ENCODE measurements around the gene CEND1. TPM values are rescaled to one million over a fixed set of nuclear protein-coding genes. Genes with fewer than 3 reads are reported as not detected.

Gene CEND1
- total RNA-seq, 1 experiment from 2014 or later = 0.81 TPM

DNA sequence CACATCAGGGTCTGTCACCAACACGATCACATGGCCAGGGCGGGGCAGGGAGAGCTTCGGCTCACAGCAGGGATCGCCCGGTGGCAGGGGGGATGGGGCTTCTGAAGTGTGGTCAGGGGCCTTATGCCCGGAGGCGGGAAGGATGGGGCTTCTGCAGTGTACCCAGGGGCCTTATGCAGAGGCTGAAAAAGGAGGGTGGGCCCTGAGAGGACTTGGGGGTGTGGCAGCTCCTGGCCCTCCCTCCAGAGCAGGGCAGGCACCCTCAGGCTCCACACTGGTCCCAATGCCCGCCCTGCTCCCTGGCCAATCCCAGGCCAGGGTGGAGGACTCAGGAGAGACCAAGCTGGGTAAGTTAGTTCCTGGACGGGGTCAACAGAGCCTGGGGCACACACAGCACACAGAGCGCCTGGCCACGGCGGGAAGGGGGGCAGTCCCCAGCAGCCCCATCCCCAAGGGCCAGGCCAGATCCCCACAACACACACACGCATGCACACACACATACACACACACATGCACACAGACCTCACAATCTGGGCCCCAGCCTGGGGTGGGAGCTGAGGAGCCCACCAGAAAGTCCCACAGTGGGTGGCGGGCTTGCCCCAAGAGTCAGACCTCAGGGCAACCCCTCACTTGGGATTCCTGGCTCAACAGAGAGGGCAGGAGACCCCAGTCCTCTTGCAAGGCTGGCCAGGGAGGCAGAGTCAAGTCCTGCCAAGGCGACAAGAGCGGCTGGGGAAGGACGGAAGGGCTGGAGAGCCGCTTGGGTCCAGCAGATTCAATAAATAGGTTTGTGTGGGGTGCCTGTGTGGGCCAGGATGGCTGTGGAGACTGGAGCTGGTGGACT is 1.1 kb upstream of the CEND1 start:
- Histone ChIP-seq H3K9ac (ENCODE audit: extremely low read depth, insufficient read length, low read length) (no peak overlapping the region), H2BK5ac (ENCODE audit: insufficient read length, low read length) (no peak overlapping the region), H4K5ac (ENCODE audit: insufficient read length, low read depth, low read length) (no peak overlapping the region), H2AK5ac (ENCODE audit: insufficient read length, low read length) (no peak overlapping the region), H2BK120ac (ENCODE audit: low read depth, low read length, poor library complexity, severe bottlenecking) (no peak overlapping the region), H3K23ac (ENCODE audit: insufficient read length, low read depth, low read length) (no peak overlapping the region), H3K14ac (ENCODE audit: insufficient read depth, low read length) (no peak overlapping the region; the same call in 1 of the 2 replicates), H3K23me2 (ENCODE audit: insufficient read length, low read depth, low read length, poor library complexity, severe bottlenecking) (peaks cover 4% of the 10 kb centered on the region), H2BK15ac (ENCODE audit: low read depth, low read length) (no peak overlapping the region), H3K79me1 (ENCODE audit: insufficient read depth, low read depth, low read length, poor library complexity, severe bottlenecking) (no peaks in the 10 kb centered on the region), H4K8ac (replicated peaks; ENCODE audit: insufficient read length, low read depth, low read length) (no peak overlapping the region), H3K56ac (ENCODE audit: insufficient read length, low read depth, low read length) (no peak overlapping the region), H3K18ac (ENCODE audit: insufficient read length, low read depth, low read length) (no peak overlapping the region), H3K4ac (ENCODE audit: low read depth, low read length) (no peak overlapping the region), H2BK20ac (ENCODE audit: low read depth, low read length, poor library complexity, severe bottlenecking) (no peak overlapping the region), H3K4me2 (ENCODE audit: insufficient read depth, insufficient read length, low read length) (no peak overlapping the region), H2BK12ac (ENCODE audit: insufficient read length, low read depth, low read length) (no peak overlapping the region), H3K27ac (ENCODE audit: insufficient read length, low read depth, low read length) (no peak overlapping the region), H3T11ph (ENCODE audit: low read length) (no peak overlapping the region), H3K27me3 (ENCODE audit: insufficient read depth, low read length) (no peaks in the 10 kb centered on the region), H3K4me1 (ENCODE audit: insufficient read depth, low read length) (no peaks in the 10 kb centered on the region; the same call in 1 of the 2 replicates), H3K9me3 (ENCODE audit: control insufficient read depth, low read depth, low read length) (no peaks in the 10 kb centered on the region), H4K91ac (ENCODE audit: insufficient read length, low read depth, low read length) (no peak overlapping the region), H2AFZ (ENCODE audit: low read length) (no peak overlapping the region), H4K20me1 (ENCODE audit: control insufficient read depth, insufficient read depth, insufficient read length) (no peaks in the 10 kb centered on the region), H3K79me2 (ENCODE audit: insufficient read depth, low read length) (no peaks in the 10 kb centered on the region)
- WGBS (ENCODE audit: extremely low coverage, insufficient read length, low lambda C conversion rate) = no CpG with 5 or more reads among the region's 18 CpGs
- Mint-ChIP-seq H3K4me3 (peak overlapping the region in 1 of 2 experiments; percentile 66; a peak in 3 of 5 replicates), H3K4me1 (peaks cover 7 to 31% of the 10 kb centered on the region in 2 experiments), H3K27ac (0 out of 7 replicates have a peak overlapping the region, but pooled peaks of 1 of the 3 experiments have one; percentile 78), H3K9me3 (no peaks in the 10 kb centered on the region), H3K27me3 (ENCODE audit: low read depth) (peaks cover 3% of the 10 kb centered on the region; the same call in 1 of the 2 replicates), H3K36me3 (ENCODE audit: insufficient read depth in 1 of 3, low read depth in 3 of 3) (peaks cover 0 to 16% (median 3%) of the 10 kb centered on the region in 3 experiments; a peak in 2 of 7 replicates)
- DNase-seq = peak; percentile 89
- TF ChIP-seq CTCF (conservative IDR thresholded peaks at IDR 0.05) = no peak

Measured in H9 (cell line).